ENCODE data around the gene HPDL. TPM values are rescaled to one million over a fixed set of nuclear protein-coding genes. Genes with fewer than 3 reads are reported as not detected.

HPDL gene
- total and polyA plus RNA-seq, 2 of the 8 experiments (the other 6 are each of a cell fraction or from before 2014, with no cell fraction given): 58.5 to 62.7 TPM

DNA sequence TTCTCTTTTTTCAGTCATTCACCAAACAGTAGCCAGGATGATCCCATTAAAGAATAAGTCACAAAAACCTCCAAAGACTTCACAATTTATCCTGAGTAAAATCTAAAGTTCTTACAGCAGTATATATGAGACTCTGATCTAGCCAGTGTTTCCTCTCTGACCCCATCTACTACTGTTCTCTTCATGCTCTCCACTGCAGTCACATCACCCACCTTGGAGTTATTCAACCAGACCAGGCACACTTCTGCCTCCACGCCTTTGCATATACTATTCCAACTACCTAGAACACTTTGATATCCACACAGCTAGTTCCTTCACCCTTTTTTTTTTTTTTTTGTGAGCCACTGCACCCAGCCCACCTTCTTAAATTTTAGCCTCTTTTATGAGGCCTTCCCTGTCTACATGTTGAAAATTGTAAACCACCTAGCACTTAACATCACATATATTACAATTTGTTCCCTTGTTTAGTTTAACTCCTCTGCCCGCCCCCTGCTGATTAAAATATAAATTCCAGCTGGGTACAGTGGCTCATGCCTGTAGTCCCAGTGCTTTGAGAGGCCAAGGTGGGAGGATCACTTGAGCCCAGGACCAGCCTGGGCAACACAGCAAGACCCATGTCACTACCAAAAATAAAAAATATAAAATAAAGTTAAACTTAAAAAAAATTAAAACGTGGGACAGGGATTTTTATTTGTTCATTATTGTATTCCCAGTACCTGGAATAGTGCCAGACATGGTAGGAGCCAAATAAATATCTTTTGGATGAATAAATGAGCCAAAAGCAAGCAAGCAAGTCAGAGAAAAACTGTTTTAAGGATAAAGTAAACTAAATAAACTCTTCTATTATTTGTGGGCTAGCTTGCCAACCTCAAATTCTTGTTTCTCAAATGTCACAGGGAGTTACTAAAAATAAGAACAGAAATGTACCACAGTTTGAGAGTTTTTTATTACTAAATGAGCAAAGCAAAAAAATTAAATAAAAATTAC is 48.7 kb downstream of the HPDL start:
- ChIA-PET POLR2A (ENCODE audit: partially characterized antibody) (no interaction called here), CTCF (ENCODE audit: partially characterized antibody) (interaction anchor here (1.1 to 1.9 kb wide), 3 partner anchors 31 to 116 kb away, joined by 3 to 4 read pairs (median 3); no protein-coding TSS in a partner anchor)
- no peaks in the 10 kb centered on the region for H3K4me1 ChIP-seq (replicated peaks in 1 of 4; ENCODE audit: control insufficient read depth in 3 of 4, insufficient read depth in 4 of 4, low read length in 3 of 4)
- H3K9ac ChIP-seq (replicated peaks in 1 of 4; ENCODE audit: extremely low read depth in 1 of 4, low read depth in 3 of 4, low read length in 3 of 4): no peak overlapping the region
- no peak overlapping the region for H2BK120ac ChIP-seq (replicated peaks; ENCODE audit: low read depth, low read length)
- no peak overlapping the region for H2AFZ ChIP-seq (ENCODE audit: low read length)
- 81% methylated on average over 3 of the region's 3 CpGs; no CpG with 5 or more reads in 1 of the 2 experiments for WGBS, 2 experiments (ENCODE audit: extremely low coverage in 1 of 2, insufficient coverage in 1 of 2, insufficient read length in 1 of 2, insufficient replicate concordance in 2 of 2, low coverage in 1 of 2, low lambda C conversion rate in 2 of 2, missing lambda C conversion rate in 1 of 2)
- H3K27ac ChIP-seq (ENCODE audit: low read depth, low read length): no peak overlapping the region
- H2BK5ac ChIP-seq (ENCODE audit: low read depth, low read length): no peak overlapping the region
- DNase-seq (ENCODE audit: low read depth in 1 of 2, low spot score in 2 of 2) (no peak), FAIRE-seq (no peak)
- H3K23me2 ChIP-seq (ENCODE audit: low read depth, low read length): no peaks in the 10 kb centered on the region
- H2AK5ac ChIP-seq (ENCODE audit: low read depth, low read length): no peak overlapping the region
- no peak overlapping the region for H4K8ac ChIP-seq (ENCODE audit: extremely low read depth, insufficient read depth, low read length)
- no peaks in the 10 kb centered on the region for H3K9me3 ChIP-seq (ENCODE audit: insufficient read depth in 2 of 2, low read depth in 1 of 2, low read length in 1 of 2)
- no peak overlapping the region for H3K4me2 ChIP-seq (ENCODE audit: insufficient read depth in 1 of 2, low read depth in 2 of 2, low read length in 2 of 2)
- no peak overlapping the region for H3K4me3 ChIP-seq (ENCODE audit: extremely low read depth in 1 of 4, insufficient read depth in 2 of 4, low read depth in 3 of 4, low read length in 4 of 4)
- no peak overlapping the region for H3K4ac ChIP-seq (replicated peaks; ENCODE audit: insufficient read length, low read depth, low read length)
- no peak overlapping the region for H2BK15ac ChIP-seq (ENCODE audit: low read length)
- H2BK20ac ChIP-seq (ENCODE audit: low read length): no peak overlapping the region
- H3K18ac ChIP-seq (ENCODE audit: extremely low read depth, low read length): no peak overlapping the region
- H3K56ac ChIP-seq (replicated peaks; ENCODE audit: insufficient read length, low read depth, low read length): no peak overlapping the region
- H4K20me1 ChIP-seq (replicated peaks in 1 of 2; ENCODE audit: control insufficient read depth in 1 of 2, insufficient read depth in 2 of 2, low read length in 2 of 2): no peaks in the 10 kb centered on the region
- no peak overlapping the region for H4K5ac ChIP-seq (ENCODE audit: insufficient read length, low read depth, low read length)
- H3K23ac ChIP-seq (ENCODE audit: insufficient read length): no peak overlapping the region
- no peak overlapping the region for H2BK12ac ChIP-seq (ENCODE audit: low read depth, low read length)
- no peak overlapping the region for H3K14ac ChIP-seq (ENCODE audit: insufficient read length)
- no peaks in the 10 kb centered on the region for H3K79me2 ChIP-seq (ENCODE audit: control insufficient read depth in 1 of 2, insufficient read depth in 2 of 2, low read length in 2 of 2)
- no peaks in the 10 kb centered on the region for H3K36me3 ChIP-seq (ENCODE audit: control insufficient read depth in 2 of 4, insufficient read depth in 4 of 4, low read length in 3 of 4)
- no peaks in the 10 kb centered on the region for H3K27me3 ChIP-seq (replicated peaks in 1 of 4; ENCODE audit: control insufficient read depth in 3 of 4, extremely low read depth in 1 of 4, insufficient read depth in 3 of 4, low read length in 3 of 4)
- H4K91ac ChIP-seq (replicated peaks; ENCODE audit: insufficient read length, low read length): no peak overlapping the region
- H3K79me1 ChIP-seq (ENCODE audit: low read depth, low read length): no peaks in the 10 kb centered on the region
- TF ChIP-seq BRCA1 (IDR thresholded peaks at IDR 0.05; ENCODE audit: low read depth, low read length) (no peak), RFX5 (IDR thresholded peaks at IDR 0.05; ENCODE audit: borderline replicate concordance, low read depth, low read length) (no peak), PHF8 (conservative IDR thresholded peaks at IDR 0.05; ENCODE audit: low read depth, low read length) (no peak), JUN (IDR thresholded peaks at IDR 0.05; ENCODE audit: low read depth, low read length) (no peak), ZNF274 (IDR thresholded peaks at IDR 0.05; ENCODE audit: borderline replicate concordance, extremely low read depth, low read length) (no peak), SAP30 (IDR thresholded peaks at IDR 0.05; ENCODE audit: insufficient read depth, insufficient replicate concordance, low read length) (no peak), TBP (IDR thresholded peaks at IDR 0.05; ENCODE audit: low read depth, low read length) (no peak), TAF7 (optimal IDR thresholded peaks at IDR 0.05; ENCODE audit: borderline replicate concordance, low read depth, low read length) (no peak), TEAD4 (IDR thresholded peaks at IDR 0.05; ENCODE audit: low read depth, low read length) (no peak)
- TF ChIP-seq, protein P1, sequence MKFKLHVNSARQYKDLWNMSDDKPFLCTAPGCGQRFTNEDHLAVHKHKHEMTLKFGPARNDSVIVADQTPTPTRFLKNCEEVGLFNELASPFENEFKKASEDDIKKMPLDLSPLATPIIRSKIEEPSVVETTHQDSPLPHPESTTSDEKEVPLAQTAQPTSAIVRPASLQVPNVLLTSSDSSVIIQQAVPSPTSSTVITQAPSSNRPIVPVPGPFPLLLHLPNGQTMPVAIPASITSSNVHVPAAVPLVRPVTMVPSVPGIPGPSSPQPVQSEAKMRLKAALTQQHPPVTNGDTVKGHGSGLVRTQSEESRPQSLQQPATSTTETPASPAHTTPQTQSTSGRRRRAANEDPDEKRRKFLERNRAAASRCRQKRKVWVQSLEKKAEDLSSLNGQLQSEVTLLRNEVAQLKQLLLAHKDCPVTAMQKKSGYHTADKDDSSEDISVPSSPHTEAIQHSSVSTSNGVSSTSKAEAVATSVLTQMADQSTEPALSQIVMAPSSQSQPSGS (IDR thresholded peaks at IDR 0.05; ENCODE audit: low read length): no peak

Measured in H1 (cell line).